GM23248 (cell line): ENCODE results near the gene GABBR2. TPM values are rescaled to one million over a fixed set of nuclear protein-coding genes. Genes with fewer than 3 reads are reported as not detected.

ENCODE experiments used
- DNase-seq: peaks from one replicate; pipeline ENCODE4 v3.0.0-alpha.2; 2015
- H2AFZ ChIP-seq: fragments of 200-600 bp; sonication (generic); 2 replicates; pipeline ENCODE4 v1.6.1; 2016; ENCODE audit warnings: antibody characterized with exemption
- H3F3A ChIP-seq: fragments of 200-600 bp; sonication (generic); 2 replicates; pipeline ENCODE4 v1.6.1; 2016; ENCODE audit warnings: mild to moderate bottlenecking, antibody characterized with exemption, mixed run types; ENCODE audit not compliant: insufficient read depth
- H3K27ac ChIP-seq: fragments of 200-600 bp; sonication (generic); 2 replicates; pipeline ENCODE4 v1.5.1; 2016; ENCODE audit warnings: mild to moderate bottlenecking
- H3K27me3 ChIP-seq: fragments of 200-600 bp; sonication (generic); replicated peaks from 2 replicates; pipeline ENCODE4 v1.6.1; 2016; ENCODE audit warnings: mild to moderate bottlenecking; ENCODE audit not compliant: insufficient read depth
- H3K36me3 ChIP-seq: fragments of 200-600 bp; sonication (generic); 2 replicates; pipeline ENCODE4 v1.6.1; 2016; ENCODE audit warnings: low read depth, mild to moderate bottlenecking
- H3K4me1 ChIP-seq: fragments of 200-600 bp; sonication (generic); 2 replicates; pipeline ENCODE4 v1.6.1; 2016; ENCODE audit warnings: mild to moderate bottlenecking; ENCODE audit not compliant: insufficient read depth
- H3K4me2 ChIP-seq: fragments of 200-600 bp; sonication (generic); one replicate; pipeline ENCODE4 v1.6.1; 2016; ENCODE audit warnings: mild to moderate bottlenecking; ENCODE audit not compliant: unreplicated experiment
- H3K4me3 ChIP-seq: fragments of 200-600 bp; sonication (generic); 2 replicates; pipeline ENCODE4 v1.5.1; 2016; ENCODE audit warnings: mild to moderate bottlenecking
- H3K79me2 ChIP-seq: fragments of 200-600 bp; sonication (generic); 2 replicates; pipeline ENCODE4 v1.6.1; 2016; ENCODE audit warnings: mild to moderate bottlenecking; ENCODE audit not compliant: insufficient read depth
- H3K9ac ChIP-seq: fragments of 200-600 bp; sonication (generic); 2 replicates; pipeline ENCODE4 v1.6.1; 2016; ENCODE audit warnings: mild to moderate bottlenecking
- H3K9me2 ChIP-seq: fragments of 200-600 bp; sonication (generic); 2 replicates; pipeline ENCODE4 v1.6.1; 2016; ENCODE audit warnings: mixed run types, mild to moderate bottlenecking, moderate library complexity; ENCODE audit not compliant: insufficient read depth
- H3K9me3 ChIP-seq: fragments of 200-600 bp; sonication (generic); one replicate; pipeline ENCODE4 v1.6.1; 2017; ENCODE audit warnings: low read depth
- H4K20me1 ChIP-seq: fragments of 200-600 bp; sonication (generic); 2 replicates; pipeline ENCODE4 v1.6.0; 2016; ENCODE audit not compliant: insufficient read depth
- EZH2 ChIP-seq: fragments of 200-600 bp; sonication (generic); IDR thresholded peaks from 2 replicates; pipeline ENCODE4 v1.6.1; 2018; ENCODE audit warnings: antibody characterized with exemption, mild to moderate bottlenecking; ENCODE audit not compliant: insufficient read depth, poor library complexity, severe bottlenecking
- EZH2phosphoT487 ChIP-seq: fragments of 200-600 bp; sonication (generic); IDR thresholded peaks from 2 replicates; pipeline ENCODE4 v1.6.1; 2018; ENCODE audit warnings: antibody characterized with exemption, moderate library complexity, mild to moderate bottlenecking, low read depth; ENCODE audit not compliant: insufficient read depth
- WGBS, 2 experiments: methylation state at CpG; one replicate each; pipeline ENCODE4 v1.1.6; 2015 to 2017; ENCODE audit warnings: low lambda C conversion rate in 2 of 2, low coverage in 1 of 2; ENCODE audit errors: missing lambda C conversion rate in 2 of 2; 5-methylcytosine and 5-hydroxymethylcytosine counted together
- in situ Hi-C: fragments of 300-500 bp; cut with MboI; formaldehyde crosslinking; loops from 2 replicates; pipeline ENCODE4 v1.15.0; 2020
- polyA plus RNA-seq: library from polyadenylated mRNA; unstranded; fragments of >200 nt; fragmentation: Nextera tagmentation; extraction: Ambion mirVana; gene quantifications from 2 replicates; pipeline ENCODE4 v1.2.1, GENCODE V29; 2016
- total RNA-seq: library from RNA; depleted of rRNA; stranded (reverse); fragments of >200 nt; shearing (Covaris generic); gene quantifications from 2 replicates; pipeline ENCODE4 v1.2.3, GENCODE V29; 2014

Gene GABBR2
- total and polyA plus RNA-seq, 2 experiments from 2014 or later: 7.5 to 13.4 TPM

GRCh38 chr9:98316445-98317133 lies 392.1 kb downstream of the GABBR2 start:
- Histone ChIP-seq H3K4me1 (peaks cover 35% of the 10 kb centered on the region), H3K9me2 (no peaks in the 10 kb centered on the region), H3K36me3 (no peaks in the 10 kb centered on the region), H3K9ac (no peak overlapping the region), H3K4me2 (no peak overlapping the region), H3F3A (peaks cover 15% of the 10 kb centered on the region), H3K9me3 (no peaks in the 10 kb centered on the region), H3K27ac (no peak overlapping the region), H3K4me3 (no peak overlapping the region), H4K20me1 (no peaks in the 10 kb centered on the region), H3K27me3 (no peaks in the 10 kb centered on the region), H2AFZ (no peak overlapping the region), H3K79me2 (no peaks in the 10 kb centered on the region)
- TF ChIP-seq EZH2phosphoT487 (no peak), EZH2 (no peak)
- 68 to 69% methylated on average over 9 of the region's 9 CpGs for whole genome bisulfite sequencing, 2 experiments
- in situ Hi-C loops: loop anchor here (5.0 kb wide), 1 partner anchor 456 kb away; no protein-coding TSS in a partner anchor
- peak; percentile 16 for DNase-seq

GRCh38 chr9:98315551-98316060 lies 393.1 kb downstream of the GABBR2 start:
- Histone ChIP-seq H3K27ac (no peak overlapping the region), H3K27me3 (no peaks in the 10 kb centered on the region), H3K9ac (no peak overlapping the region), H3K9me3 (no peaks in the 10 kb centered on the region), H3K4me2 (no peak overlapping the region), H3K4me3 (no peak overlapping the region), H3K4me1 (peaks cover 35% of the 10 kb centered on the region), H2AFZ (no peak overlapping the region), H3K9me2 (no peaks in the 10 kb centered on the region), H3K79me2 (no peaks in the 10 kb centered on the region), H4K20me1 (no peaks in the 10 kb centered on the region), H3F3A (peaks cover 15% of the 10 kb centered on the region), H3K36me3 (no peaks in the 10 kb centered on the region)
- in situ Hi-C loops: loop anchor here (5.0 kb wide), 1 partner anchor 457 kb away; no protein-coding TSS in a partner anchor
- TF ChIP-seq EZH2phosphoT487 (no peak), EZH2 (no peak)
- DNase-seq: peak; percentile 88
- WGBS, 2 experiments: 42% methylated on average over 8 to 9 of the region's 9 CpGs

GRCh38 chr9:98315067-98315453 lies 393.7 kb downstream of the GABBR2 start:
- no peak overlapping the region for H3K4me3 ChIP-seq
- no peaks in the 10 kb centered on the region for H3K9me3 ChIP-seq
- TF ChIP-seq EZH2phosphoT487: no peak
- no peak for TF ChIP-seq EZH2
- H3K79me2 ChIP-seq: no peaks in the 10 kb centered on the region
- H3K4me1 ChIP-seq: peaks cover 35% of the 10 kb centered on the region
- no peaks in the 10 kb centered on the region for H4K20me1 ChIP-seq
- no peak overlapping the region for H3K4me2 ChIP-seq
- H3K27me3 ChIP-seq: no peaks in the 10 kb centered on the region
- no peak overlapping the region for H3K9ac ChIP-seq
- no peaks in the 10 kb centered on the region for H3K36me3 ChIP-seq
- no peak overlapping the region for H2AFZ ChIP-seq
- WGBS, 2 experiments: 72% methylated on average over 7 of the region's 7 CpGs
- no peak for DNase-seq
- H3F3A ChIP-seq: peaks cover 15% of the 10 kb centered on the region
- H3K27ac ChIP-seq: no peak overlapping the region
- in situ Hi-C loops: loop anchor here (5.0 kb wide), 1 partner anchor 457 kb away; no protein-coding TSS in a partner anchor
- no peaks in the 10 kb centered on the region for H3K9me2 ChIP-seq

GRCh38 chr9:98314381-98315066 lies 394.2 kb downstream of the GABBR2 start:
- no peak for TF ChIP-seq EZH2phosphoT487
- no peak for TF ChIP-seq EZH2
- Histone ChIP-seq H3K9ac (no peak overlapping the region), H3K9me3 (no peaks in the 10 kb centered on the region), H3K36me3 (no peaks in the 10 kb centered on the region), H3K27ac (no peak overlapping the region), H2AFZ (no peak overlapping the region), H3K9me2 (no peaks in the 10 kb centered on the region), H3K4me3 (no peak overlapping the region), H3K79me2 (no peaks in the 10 kb centered on the region), H3F3A (peaks cover 15% of the 10 kb centered on the region), H3K4me2 (no peak overlapping the region), H4K20me1 (no peaks in the 10 kb centered on the region), H3K27me3 (no peaks in the 10 kb centered on the region), H3K4me1 (peaks cover 35% of the 10 kb centered on the region)
- WGBS, 2 experiments: 38 to 40% methylated on average over 6 of the region's 6 CpGs
- DNase-seq: peak; percentile 85
- in situ Hi-C loops: loop anchor here (5.0 kb wide), 1 partner anchor 458 kb away; no protein-coding TSS in a partner anchor
